GM19023 (cell line): Measurements from ENCODE around the gene ZDHHC18.
"Not testable (repeated sequence)": the region's sequence is repeated elsewhere in the genome, so short reads cannot be mapped to it uniquely, and the experiment has no call there.

Experiments
- ATAC-seq: cut with Tn5 transposase; IDR thresholded peaks from one replicate; pipeline ENCODE4 v1.9.1; 2021; ENCODE audit warnings: mild to moderate bottlenecking, moderate library complexity; ENCODE audit not compliant: unreplicated experiment

Gene ZDHHC18

DNA sequence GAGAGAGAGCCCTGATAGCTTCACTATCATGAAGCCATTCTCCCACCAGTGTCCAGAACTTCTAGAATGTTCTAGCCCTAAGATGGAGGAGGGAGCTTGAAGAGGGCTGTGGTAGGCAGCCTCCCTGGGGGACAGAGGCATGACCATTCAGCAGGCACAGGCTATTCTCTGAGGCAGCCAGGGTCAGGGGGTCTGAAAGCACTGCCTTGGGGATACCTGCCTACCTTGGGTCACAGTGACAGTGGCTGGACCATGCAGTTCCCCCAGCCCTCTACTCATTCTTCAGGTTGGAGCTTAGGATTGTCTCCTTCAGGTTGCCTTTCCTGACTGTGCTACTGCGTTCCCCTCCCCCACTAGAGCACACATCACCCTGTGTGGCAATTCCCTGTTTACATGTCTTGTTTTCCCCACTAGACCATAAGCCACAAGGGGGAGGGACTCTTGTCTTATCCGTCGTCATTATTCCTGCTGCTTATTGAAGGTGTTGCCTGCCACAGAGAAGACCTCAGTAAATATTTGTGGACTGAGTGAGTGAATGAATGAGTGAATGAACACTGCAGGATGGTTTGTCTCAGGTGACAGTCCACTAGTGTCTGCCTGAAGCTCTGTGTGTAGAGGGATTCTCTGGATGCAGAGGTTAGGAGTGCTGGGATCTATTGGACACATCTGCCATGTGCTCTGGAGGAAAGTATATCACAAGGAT, 5.2 kb downstream of the ZDHHC18 start:
- ATAC-seq: no peak

DNA sequence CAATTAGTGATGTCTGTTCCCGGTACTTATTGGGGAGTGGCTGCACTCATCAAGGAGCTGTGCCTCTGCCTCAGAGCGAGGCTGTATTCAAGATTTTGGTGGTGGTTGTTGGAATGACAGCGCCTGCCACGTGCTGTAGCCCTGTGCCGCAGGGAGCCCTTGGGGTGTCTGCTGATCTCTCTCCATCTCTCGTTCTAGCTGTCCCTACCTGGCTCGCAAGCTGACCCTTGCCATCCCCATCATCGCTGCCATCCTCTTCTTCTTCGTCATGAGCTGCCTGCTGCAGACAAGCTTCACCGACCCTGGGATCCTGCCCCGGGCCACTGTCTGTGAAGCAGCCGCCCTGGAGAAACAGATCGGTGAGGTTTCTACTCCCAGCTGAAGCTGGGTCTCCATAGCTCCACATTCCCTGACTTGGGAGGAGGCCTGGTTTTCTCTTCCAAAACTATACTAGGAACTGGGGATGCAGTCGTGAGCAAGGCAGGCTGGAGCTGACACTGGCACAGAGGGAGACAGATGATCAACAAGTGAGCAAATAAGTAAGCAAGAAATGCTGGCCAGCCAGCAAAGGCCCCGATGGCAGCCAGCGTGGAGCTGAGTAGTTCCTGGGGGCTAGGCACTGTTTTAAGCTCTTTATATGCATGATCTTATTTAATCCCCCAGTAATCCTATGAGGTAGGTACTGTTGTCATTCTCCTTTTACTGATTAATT, 5.9 kb downstream of the ZDHHC18 start:
- ATAC-seq: no peak

DNA sequence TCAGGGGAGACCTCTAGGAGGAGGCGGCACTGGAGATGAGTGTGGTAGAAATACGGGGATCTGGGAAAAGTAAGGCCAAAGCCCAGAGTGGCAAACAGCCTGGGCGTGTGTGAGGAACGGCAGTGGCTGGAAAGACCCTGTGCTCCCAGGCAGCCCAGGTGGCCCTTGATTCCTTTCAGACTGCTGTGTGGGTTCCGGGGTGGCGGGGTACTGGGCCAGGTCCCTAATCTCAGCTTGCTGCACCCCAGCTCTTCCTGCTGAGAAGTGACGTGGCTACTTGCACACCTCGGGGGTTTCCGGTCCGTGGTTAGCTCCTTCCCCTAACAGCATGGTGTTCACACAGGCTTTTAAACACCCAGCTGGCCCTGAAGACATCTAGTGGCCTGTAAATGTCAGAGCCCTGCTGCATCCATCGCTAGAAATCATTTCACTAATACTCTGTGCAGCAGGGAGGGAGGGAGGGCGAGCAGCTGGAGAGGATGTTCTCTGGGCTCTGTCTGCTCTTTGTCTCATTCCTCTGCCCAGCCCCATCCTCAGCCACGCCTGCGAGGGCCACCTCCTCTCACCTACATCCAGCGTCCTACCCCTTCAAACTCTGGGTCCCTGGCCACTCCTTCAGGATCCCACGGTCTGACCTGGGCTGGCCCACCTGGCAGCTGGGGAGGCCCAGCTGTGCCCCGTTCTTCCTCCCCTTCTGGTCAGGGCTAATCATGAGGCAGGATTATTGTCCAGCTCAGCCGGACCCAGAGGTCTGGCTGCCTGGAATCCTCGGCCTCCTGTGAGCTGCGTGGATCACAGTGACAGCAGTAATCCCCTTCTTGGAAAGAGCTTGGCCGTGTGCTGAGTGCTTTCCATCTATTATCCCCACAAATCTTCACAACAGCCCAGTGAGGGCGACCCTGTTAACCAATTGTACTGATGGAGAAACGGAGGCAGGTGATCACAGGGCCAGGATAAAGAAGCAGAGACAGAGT, 7.2 kb downstream of the ZDHHC18 start:
- ATAC-seq: peak; percentile 86

DNA sequence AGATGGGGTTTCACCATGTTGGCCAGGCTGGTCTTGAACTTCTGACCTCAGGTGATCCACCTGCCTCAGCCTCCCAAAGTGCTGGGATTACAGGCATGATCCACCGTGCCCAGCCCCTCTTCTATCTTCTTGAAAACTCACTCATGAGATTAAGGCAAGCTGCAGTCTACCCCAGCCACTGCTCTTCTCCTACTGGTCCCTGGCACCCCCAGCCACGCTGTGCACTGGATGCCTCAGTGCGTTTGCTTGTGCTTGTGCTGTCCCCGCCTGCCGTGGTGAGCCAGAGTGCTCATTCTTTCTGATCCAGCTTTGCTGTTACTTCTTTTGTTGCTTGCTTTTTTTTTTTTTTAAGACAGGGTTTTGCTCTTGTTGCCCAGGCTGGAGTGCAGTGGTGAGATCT, 11.2 kb downstream of the ZDHHC18 start:
- ATAC-seq: not testable (repeated sequence)

DNA sequence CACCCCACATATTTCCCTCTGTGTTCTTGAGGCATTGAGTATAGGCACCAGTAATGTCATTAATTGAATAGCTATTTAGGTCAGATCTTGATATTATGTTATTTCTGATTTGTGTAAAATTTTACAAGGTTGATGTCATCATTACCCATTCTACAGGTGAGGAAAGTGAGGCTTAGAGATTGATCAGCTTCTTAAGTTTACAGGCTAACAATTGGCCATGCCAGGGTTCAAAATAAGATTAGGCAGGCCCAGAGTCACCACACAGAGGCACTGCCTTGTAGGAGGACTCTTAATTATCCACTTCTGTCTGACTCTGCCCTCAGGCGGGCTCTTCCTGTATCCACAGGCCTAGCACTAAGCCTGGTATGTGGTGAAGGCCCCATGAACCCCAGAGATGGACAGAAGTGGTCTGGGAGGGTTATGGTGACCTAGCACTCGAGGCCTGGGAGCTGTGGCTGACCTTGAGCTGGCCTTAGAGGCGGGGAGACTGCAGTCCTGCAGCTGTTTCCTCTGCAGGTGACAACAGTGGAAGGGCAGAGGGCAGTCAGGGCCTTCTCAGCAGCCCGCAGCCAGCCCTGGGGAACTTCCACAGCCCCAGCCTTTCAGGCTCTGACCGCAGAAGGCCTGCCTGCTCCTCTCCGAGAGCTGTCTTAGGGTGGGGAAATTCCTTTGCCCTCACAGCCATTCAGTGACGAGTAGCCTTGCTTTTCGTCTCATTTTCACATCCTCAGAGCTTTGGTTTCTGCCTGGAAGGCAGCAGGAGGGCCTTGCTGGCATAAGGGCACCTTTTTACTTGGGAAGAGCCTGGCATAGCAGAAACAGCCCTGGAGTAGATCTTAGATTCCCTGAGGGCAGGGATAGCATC, 12.2 kb downstream of the ZDHHC18 start:
- peak; percentile 95 for ATAC-seq

DNA sequence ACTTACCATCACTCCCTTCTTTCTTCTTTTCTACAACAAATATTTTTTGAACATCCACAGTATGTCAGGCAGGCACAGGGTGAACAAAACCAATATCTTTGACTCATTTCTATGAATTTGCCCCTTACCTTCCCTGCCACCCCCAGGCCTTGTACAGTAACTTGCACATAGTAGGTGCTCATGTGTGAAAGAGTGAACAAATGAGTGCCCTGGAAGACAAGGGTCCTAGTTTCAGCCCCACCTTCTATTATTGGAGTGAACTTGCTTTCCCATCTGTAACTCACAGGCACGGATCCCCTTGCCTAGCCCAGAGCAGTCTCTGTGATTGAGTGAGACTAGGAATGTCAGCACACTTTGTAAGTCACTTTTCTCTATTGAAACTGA, 12.8 kb downstream of the ZDHHC18 start:
- ATAC-seq: no peak

DNA sequence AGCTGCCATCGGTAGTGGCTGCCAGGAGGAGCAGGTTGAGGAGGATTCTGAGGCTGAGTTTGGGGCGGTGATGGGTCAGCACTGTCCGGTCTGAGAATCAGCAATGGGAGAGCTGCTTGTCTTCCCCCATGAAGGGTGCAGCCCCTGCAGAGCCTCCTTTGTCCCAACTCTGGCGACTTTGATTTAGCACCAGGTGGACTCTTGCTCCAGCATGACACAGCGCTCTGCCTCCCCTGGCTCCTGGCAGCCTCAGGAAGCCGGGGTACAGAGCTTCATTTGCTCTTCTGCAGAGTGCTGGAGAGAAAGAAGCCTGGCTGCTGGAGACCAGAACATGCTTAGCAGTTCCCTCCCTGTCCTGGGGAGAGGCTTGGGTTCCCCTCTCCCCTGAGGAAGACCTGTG, 13.3 kb downstream of the ZDHHC18 start:
- ATAC-seq: no peak

DNA sequence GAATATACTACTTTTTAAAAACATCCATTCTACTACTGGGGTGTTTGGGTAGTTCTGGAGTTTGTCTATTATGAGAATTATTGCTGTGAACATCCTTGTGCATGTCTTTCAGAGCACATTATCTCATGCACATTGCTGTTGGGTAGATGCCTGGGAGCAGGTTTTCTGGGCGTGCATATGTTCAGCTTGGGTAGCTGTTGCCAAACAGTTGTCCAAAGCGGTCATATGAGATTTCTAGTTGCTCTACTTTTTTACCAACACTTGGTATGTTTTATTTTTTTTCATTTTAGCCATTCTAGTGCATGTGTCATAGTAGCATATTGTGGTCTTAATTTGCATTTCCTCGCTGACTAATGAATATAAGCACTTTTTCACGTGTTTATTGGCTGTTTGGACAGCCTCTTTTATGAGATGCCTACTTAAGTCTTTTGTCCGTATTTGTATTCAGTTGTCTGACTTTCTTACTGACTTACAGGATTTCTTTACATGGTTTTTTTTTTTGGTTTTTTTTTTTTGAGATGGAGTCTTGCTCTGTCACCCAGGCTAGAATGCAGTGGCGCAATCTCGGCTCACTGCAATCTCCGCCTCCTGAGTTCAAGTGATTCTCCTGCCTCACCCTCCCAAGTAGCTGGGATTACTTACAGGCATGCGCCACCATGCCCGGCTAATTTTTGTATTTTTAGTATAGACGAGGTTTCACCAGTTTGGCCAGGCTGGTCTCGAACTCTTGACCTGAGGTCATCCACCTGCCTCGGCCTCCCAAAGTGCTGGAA, 18.1 kb downstream of the ZDHHC18 start:
- no peak for ATAC-seq

DNA sequence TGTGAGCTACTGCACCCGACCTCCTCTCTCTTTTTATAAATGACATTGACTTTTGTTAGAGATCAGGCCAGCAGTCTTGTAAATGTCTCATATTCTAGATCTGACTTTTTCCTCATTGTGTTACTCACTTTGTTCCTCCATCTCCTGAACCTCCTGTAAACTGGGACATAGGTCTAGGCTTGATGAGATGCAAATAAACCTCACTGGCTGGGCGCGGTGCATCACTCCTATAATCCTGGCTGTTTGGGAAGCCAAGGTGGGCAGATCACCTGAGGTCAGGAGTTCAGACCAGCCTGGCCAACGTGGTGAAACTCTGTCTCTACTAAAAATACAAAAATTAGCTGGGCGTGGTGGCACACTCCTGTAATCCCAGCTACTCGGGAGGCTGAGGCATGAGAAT, 21.3 kb downstream of the ZDHHC18 start:
- ATAC-seq: not testable (repeated sequence)

DNA sequence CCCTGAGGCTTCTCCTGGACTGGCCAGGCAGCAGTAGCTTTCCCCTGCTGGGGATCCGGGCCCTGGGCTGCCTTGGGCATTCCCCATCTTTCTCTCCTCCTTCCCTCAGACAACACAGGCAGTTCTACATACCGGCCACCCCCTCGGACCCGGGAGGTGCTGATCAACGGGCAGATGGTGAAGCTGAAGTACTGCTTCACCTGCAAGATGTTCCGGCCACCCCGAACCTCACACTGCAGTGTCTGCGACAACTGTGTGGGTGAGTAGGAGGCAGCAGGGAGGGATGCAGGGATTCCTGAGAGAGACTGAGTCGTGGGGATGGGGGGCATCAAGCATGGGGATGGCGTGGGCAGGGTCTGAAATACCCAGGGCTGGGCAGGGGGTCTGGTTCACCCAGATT, 22.0 kb downstream of the ZDHHC18 start:
- ATAC-seq: no peak

DNA sequence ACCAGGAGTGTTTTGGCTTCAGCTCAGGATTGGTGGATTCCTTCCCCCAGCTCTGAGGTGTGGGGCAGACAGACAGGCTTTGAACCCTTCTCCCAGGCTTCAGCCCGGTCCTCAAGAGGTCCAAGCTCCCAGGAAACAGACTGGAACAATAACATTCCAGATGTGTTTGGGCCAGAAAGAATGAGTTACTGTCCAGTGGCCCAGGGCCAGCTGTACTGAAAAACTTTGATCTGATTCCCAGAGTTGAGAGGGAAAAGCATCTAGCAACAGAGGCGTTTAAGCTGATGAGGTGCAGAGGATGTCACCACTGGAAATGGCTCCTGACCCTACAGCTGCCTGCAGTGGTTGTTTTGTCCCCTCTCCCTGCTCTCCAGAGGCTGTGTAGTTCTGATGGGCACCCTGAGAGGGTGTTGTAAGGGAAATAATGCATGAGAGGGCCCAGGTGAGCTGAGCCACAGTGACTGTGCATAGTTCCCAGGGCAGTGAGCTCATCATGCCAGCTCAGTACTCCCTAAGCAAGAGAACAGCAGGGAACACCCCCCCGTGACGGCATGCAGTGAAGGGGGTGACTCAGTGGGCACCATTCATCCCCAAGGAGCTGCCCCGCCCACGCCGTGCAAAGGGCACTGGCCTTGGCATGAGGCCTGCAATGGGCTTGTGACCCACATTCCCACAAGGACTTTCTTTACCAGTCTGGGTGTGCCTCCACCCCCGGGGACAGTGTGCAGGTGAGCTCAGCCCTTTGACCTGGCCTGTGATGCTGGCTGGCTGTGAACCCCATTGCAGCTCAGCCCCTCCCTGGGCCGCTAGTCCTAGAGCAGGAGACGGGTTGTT, 22.7 kb downstream of the ZDHHC18 start:
- ATAC-seq: no peak

DNA sequence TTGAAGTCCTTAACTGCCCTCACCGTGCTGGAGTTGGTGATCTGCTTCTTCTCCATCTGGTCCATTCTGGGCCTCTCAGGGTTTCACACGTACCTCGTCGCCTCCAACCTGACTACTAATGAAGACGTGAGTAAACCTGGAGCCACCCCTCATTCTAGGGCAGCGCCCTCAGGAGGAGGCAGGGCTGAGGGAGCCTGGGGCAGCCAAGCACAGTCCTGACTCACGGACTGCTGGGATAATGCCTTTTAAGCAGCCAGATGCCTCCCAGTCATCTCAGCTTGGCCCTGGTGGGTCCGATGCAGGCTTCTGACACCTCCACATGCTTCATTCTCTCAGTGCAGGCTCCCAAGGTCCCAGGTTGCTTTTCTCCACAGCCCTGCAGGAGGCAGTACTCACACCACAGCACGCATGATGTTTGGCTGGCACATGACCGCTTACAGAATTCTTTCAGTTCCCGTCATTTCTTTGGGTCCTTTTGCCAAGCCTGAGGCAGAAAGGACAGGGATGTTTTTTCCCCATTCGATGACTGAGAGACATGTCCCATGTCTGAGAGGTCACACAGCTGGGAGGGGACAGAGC, 24.7 kb downstream of the ZDHHC18 start:
- no peak for ATAC-seq

DNA sequence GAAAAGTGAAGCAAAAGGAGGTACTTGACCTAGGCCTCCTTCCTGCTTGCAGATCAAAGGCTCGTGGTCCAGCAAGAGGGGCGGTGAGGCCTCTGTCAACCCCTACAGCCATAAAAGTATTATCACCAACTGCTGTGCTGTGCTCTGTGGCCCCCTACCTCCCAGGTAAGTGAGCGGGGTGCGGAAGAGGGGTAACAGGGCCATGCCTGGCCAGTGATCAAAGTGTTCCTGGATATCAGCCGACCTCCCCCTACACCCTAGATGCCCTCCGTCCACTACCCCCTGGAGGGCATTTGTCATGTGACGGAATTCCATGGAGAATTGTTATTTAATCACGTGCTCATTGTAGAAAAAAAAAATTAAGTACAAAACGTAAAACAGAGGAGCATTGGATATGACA, 26.2 kb downstream of the ZDHHC18 start:
- no peak for ATAC-seq

DNA sequence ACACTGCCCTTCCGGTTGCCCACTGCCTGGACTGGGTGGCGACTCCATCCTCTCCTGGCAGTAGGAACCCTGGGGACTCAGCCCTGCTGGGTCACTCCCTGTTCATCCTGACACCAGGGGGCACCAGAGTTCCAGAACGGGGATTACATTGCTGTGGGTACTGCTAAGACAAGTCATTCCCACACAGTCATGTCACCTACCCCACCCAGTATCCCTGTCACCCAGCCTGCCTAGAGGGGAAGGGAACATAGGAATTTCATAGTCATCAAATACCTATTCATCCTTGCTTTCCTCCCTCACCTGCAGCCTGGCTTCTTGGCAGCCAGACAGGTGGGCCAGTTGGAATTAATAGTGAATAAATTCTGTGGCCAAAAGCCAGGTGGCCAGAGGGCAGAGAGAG, 26.7 kb downstream of the ZDHHC18 start:
- no peak for ATAC-seq

DNA sequence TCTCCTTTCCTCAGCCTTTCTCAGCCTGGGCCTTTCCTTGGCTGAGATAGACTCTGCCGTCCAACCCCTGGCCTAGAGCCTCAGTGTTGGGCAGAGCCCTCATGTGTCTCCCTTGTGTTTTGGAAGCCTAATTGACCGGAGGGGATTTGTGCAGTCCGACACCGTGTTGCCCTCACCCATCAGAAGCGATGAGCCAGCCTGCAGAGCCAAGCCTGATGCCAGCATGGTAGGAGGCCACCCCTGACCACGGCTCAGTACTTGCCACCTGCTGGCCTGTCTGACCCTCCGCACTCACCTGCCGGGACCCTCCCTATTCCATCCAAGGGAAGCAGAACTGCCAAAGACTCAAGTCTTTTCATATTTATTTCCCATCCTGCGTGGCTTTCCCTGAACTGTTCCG, 27.1 kb downstream of the ZDHHC18 start:
- ATAC-seq: no peak

DNA sequence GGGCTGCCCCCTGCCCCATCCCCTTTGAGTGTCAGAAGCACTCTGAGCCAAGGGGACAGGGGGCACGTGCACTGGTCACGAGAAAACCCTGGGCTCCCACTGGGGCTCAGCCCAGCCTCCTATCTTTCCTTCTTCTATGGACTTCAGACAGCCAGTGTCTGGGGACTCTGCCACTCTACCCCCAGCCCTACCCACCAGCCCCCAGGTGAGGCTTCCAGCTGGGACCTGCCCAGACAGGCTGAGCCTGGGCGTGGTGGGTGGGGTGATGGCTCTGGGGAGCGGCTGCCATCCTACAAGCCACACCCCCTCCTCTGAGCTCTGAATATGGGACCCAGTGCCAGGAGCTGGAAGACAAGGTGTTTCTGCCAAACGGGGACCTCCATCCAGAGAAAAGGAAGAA, 28.4 kb downstream of the ZDHHC18 start:
- ATAC-seq: no peak

DNA sequence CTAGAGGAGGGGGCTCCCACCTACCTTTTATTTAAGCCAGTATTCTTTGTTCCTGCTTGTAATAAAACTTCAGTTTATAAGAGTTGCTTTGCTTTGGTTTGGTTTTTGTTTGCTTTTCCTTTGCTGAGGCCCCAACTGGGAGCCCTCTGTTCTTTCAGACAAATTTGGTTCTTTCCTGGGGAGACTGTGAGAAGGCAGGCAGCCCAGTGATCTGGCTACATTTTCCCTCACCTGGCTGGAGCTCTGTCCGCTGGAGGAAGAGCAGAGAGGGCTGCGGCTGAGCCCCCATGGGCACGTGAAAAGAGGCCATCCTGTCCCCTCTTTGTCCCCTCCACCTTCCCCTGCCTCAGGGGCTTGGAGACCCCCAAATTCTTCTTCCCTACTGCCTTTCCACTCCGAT, 29.1 kb downstream of the ZDHHC18 start:
- ATAC-seq: no peak

DNA sequence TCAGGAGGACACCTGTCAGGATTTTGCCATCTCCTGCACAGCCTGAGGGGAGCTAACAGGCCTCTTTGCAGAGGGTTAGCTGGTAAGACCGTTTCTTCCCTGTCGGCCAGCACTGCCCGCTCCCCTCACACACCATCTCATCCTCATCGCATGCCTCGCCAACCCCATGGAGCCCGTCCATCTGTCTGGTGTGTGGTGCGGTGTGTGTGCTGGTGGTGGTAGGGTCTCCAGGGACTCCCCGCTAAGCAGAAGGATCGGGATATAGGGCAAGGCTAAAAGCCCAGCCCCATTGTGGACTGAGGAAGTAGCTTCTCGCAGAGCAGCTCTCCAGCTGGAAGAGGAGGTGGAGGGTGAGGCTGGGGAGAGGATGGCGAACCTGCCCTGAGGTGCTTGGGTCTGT, 29.7 kb downstream of the ZDHHC18 start:
- no peak for ATAC-seq
